Stomach (tissue), 19 donors: Measurements from ENCODE around the gene BCL2L2. TPM values are rescaled to one million over a fixed set of nuclear protein-coding genes. Genes with fewer than 3 reads are reported as not detected.
"Not testable (repeated sequence)": the region's sequence is repeated elsewhere in the genome, so short reads cannot be mapped to it uniquely, and the experiment has no call there.

ENCODE experiments used
- DNase-seq, 2 donors: peaks; one replicate each; pipeline versions ENCODE4 v3.0.0 to v3.0.0-alpha.2; 2013 to 2019
- H3K27ac ChIP-seq, 5 donors: fragments of 200-600 bp in 4 of 5; sonication (generic) in 4 of 5; one replicate each; pipeline ENCODE4 v1.5.1; 2013 to 2019; ENCODE audit warnings: mild to moderate bottlenecking in 1 of 5, moderate library complexity in 1 of 5
- H3K27me3 ChIP-seq, 3 donors: fragments of 200-600 bp; sonication (generic); one replicate each; pipeline ENCODE4 v1.5.1; 2017 to 2019; ENCODE audit warnings: mixed run types in 1 of 3
- H3K36me3 ChIP-seq, 4 donors: fragments of 200-600 bp; sonication (generic); 1 replicate in 3 of 4; 2 replicates in 1 of 4; pipeline ENCODE4 v1.5.1; 2016 to 2019
- H3K4me1 ChIP-seq, 4 donors: fragments of 200-600 bp; sonication (generic); one replicate each; pipeline ENCODE4 v1.5.1; 2016 to 2019
- H3K4me3 ChIP-seq, 4 donors: fragments of 200-600 bp; sonication (generic) in 3 of 4; one replicate each; pipeline ENCODE4 v1.5.1; 2016 to 2019; ENCODE audit warnings: mild to moderate bottlenecking in 1 of 4
- H3K9me3 ChIP-seq, 4 donors: fragments of 200-600 bp; sonication (generic); one replicate each; pipeline ENCODE4 v1.5.1; 2016 to 2019
- CTCF ChIP-seq, 7 experiments: fragments of 450-650 bp in 4 of 7; fragments of 200-600 bp in 3 of 7; sonication (generic) in 3 of 7; IDR thresholded peaks; one replicate each; pipeline ENCODE4 v1.5.1; 2016 to 2019; ENCODE audit warnings: antibody characterized with exemption in 7 of 7, control low read depth in 2 of 7, mild to moderate bottlenecking in 1 of 7
- EP300 ChIP-seq: sonication (generic); formaldehyde crosslinking; IDR thresholded peaks from one replicate; pipeline ENCODE4 v1.6.1; 2017; ENCODE audit warnings: antibody characterized with exemption
- POLR2A ChIP-seq, 4 donors: fragments of 450-650 bp; IDR thresholded peaks; one replicate each; pipeline ENCODE4 v1.6.1; 2016; ENCODE audit warnings: antibody characterized with exemption in 4 of 4, control low read depth in 2 of 4, mild to moderate bottlenecking in 1 of 4, moderate library complexity in 1 of 4
- POLR2AphosphoS5 ChIP-seq, 3 donors: sonication (generic); formaldehyde crosslinking; IDR thresholded peaks; one replicate each; pipeline ENCODE4 v1.6.1; 2016; ENCODE audit warnings: antibody characterized with exemption in 3 of 3
- WGBS, 5 donors: extraction: QIAGEN DNeasy Blood & Tissue Kit in 3 of 5; methylation state at CpG; one replicate each; pipeline versions ENCODE4 v1.1.5 to v1.1.7; 2013 to 2018; 5-methylcytosine and 5-hydroxymethylcytosine counted together
- intact Hi-C: fragments of 100-400 bp; cut with DNase I; formaldehyde crosslinking; loops from one replicate; pipeline ENCODE4 v1.15.1; 2023; ENCODE audit warnings: low total_unique reads
- long read RNA-seq, 10 donors: transcript quantifications; one replicate each; lab custom pipeline, GENCODE V29; 2026
- polyA plus RNA-seq, 3 donors: library from polyadenylated mRNA; stranded (reverse); fragments of 200-250 nt; gene quantifications; one replicate each; pipeline ENCODE4 v1.2.3, GENCODE V29; 2013
- total RNA-seq, 5 donors: library from RNA; depleted of rRNA; stranded (reverse); fragments of >200 nt; gene quantifications; one replicate each; pipeline versions ENCODE4 v1.1.0 to v1.2.3, GENCODE V29; 2014 to 2016
- donor health status: healthy with polysubstance abuse.
- donor health status: Bipolar disorder and iron deficiency.
- donor health status: healthy.

The BCL2L2 gene
- 10 to 100 TPM; 14.0 to 47.5 (median 39.8) TPM for total RNA-seq
- 10 to 100 TPM; 28.1 to 84.1 (median 48.4) TPM for polyA plus RNA-seq
- long read RNA-seq, donor 1, result 0 reads
- long read RNA-seq, donor 2, partial matches to known transcripts, result 0 of 3 reads
- long read RNA-seq, donor 2, other reads (novel, unspliced or antisense), result 0 of 3 reads
- long read RNA-seq, donor 3, partial matches to known transcripts, result 0 of 1 reads
- long read RNA-seq, donor 3, other reads (novel, unspliced or antisense), result 0 of 1 reads
- long read RNA-seq, donor 4, result 0 reads
- long read RNA-seq, donor 5, result 0 reads
- long read RNA-seq, donor 6, partial matches to known transcripts, result 0 of 4 reads
- long read RNA-seq, donor 6, other reads (novel, unspliced or antisense), result 0 of 4 reads
- long read RNA-seq, donor 7, partial matches to known transcripts, result 6 of 9 reads
- long read RNA-seq, donor 7, other reads (novel, unspliced or antisense), result 0 of 9 reads
- long read RNA-seq, donor 8, partial matches to known transcripts, result 0 of 2 reads
- long read RNA-seq, donor 8, other reads (novel, unspliced or antisense), result 0 of 2 reads
- long read RNA-seq, donor 9, result 0 reads
- long read RNA-seq, donor 10, result 0 reads

GRCh38 chr14:23306412-23307145 is at the start of gene BCL2L2:
Gene BCL2L2, plus strand, starts transcription at chr14:23306833. Its CDS starts 935 bp downstream, at chr14:23307768.
- H3K4me1 ChIP-seq, result peaks cover 43 to 69% (median 64%) of the 10 kb centered on the region in 4 donors
- peak; percentile 92 to 97 for DNase-seq
- no peaks in the 10 kb centered on the region for H3K9me3 ChIP-seq
- TF ChIP-seq POLR2AphosphoS5 (IDR thresholded peaks at IDR 0.05), result peak in 2 of 3 donors; percentile 76 to 87
- TF ChIP-seq EP300, result no peak
- no peak for TF ChIP-seq CTCF (IDR thresholded peaks at IDR 0.05)
- TF ChIP-seq POLR2A (IDR thresholded peaks at IDR 0.05), result peak in 2 of 4 donors; percentile 2 to 57
- no peaks in the 10 kb centered on the region for H3K27me3 ChIP-seq
- peak within 1 kb of the TSS; percentile 91 to 94 (median 92) for H3K27ac ChIP-seq
- H3K36me3 ChIP-seq, result peaks cover 0 to 39% (median 35%) of the 10 kb centered on the region in 4 donors
- intact Hi-C loops, result no loop called here
- WGBS, 5 donors, result 1 to 5% (median 4%) methylated on average over 23 to 24 of the region's 24 CpGs
- peak within 1 kb of the TSS; percentile 70 to 78 (median 72) for H3K4me3 ChIP-seq

GRCh38 chr14:23258256-23258655 is 48.4 kb upstream of the BCL2L2 start:
- H3K36me3 ChIP-seq, result no peaks in the 10 kb centered on the region
- no peak overlapping the region for H3K4me3 ChIP-seq
- 91 to 95% (median 94%) methylated on average over 5 of the region's 5 CpGs for WGBS, 5 donors
- TF ChIP-seq EP300 (no peak), POLR2AphosphoS5 (IDR thresholded peaks at IDR 0.05) (no peak), POLR2A (IDR thresholded peaks at IDR 0.05) (no peak), CTCF (IDR thresholded peaks at IDR 0.05) (no peak)
- peaks cover 0 to 6% (median 2%) of the 10 kb centered on the region in 4 donors for H3K4me1 ChIP-seq
- no peak for DNase-seq
- no peaks in the 10 kb centered on the region for H3K9me3 ChIP-seq
- no peak overlapping the region for H3K27ac ChIP-seq
- peaks cover 0 to 6% (median 0%) of the 10 kb centered on the region in 3 donors for H3K27me3 ChIP-seq
- intact Hi-C loops, result no loop called here

- DNase-seq, result no peak
- Histone ChIP-seq H3K9me3 (no peaks in the 10 kb centered on the region), H3K36me3 (no peaks in the 10 kb centered on the region), H3K4me1 (peaks cover 0 to 6% (median 2%) of the 10 kb centered on the region in 4 donors), H3K4me3 (no peak overlapping the region), H3K27me3 (peaks cover 0 to 6% (median 0%) of the 10 kb centered on the region in 3 donors), H3K27ac (no peak overlapping the region)
- intact Hi-C loops, result no loop called here
- TF ChIP-seq POLR2A (IDR thresholded peaks at IDR 0.05) (no peak), EP300 (no peak), CTCF (IDR thresholded peaks at IDR 0.05) (no peak), POLR2AphosphoS5 (IDR thresholded peaks at IDR 0.05) (no peak)
Observed at GRCh38 chr14:23259426-23259825, 47.2 kb upstream of the BCL2L2 start.

- peak in 1 of 2 donors; percentile 60 for DNase-seq
- WGBS, 5 donors, result 35 to 61% (median 50%) methylated on average over 8 of the region's 8 CpGs
- peak in 1 of 3 donors; percentile 11 for TF ChIP-seq POLR2AphosphoS5 (IDR thresholded peaks at IDR 0.05)
- not testable (repeated sequence) for H3K9me3 ChIP-seq, H3K4me1 ChIP-seq, H3K27me3 ChIP-seq, H3K4me3 ChIP-seq, H3K36me3 ChIP-seq
- H3K27ac ChIP-seq, result peak overlapping the region in 4 of 5 donors; percentile 21 to 69 (median 56)
- intact Hi-C loops, result loop anchor here (5.0 kb wide), 1 partner anchor 111 kb away; the partner anchor contains the start of gene IL25
Observed at GRCh38 chr14:23260849-23261248, 45.8 kb upstream of the BCL2L2 start.
